ENCODE data around the gene SPIN1. TPM values are rescaled to one million over a fixed set of nuclear protein-coding genes. Genes with fewer than 3 reads are reported as not detected.

SPIN1 gene
- total RNA-seq, 2 donors from 2014 or later, result 21.8 to 42.8 TPM

DNA sequence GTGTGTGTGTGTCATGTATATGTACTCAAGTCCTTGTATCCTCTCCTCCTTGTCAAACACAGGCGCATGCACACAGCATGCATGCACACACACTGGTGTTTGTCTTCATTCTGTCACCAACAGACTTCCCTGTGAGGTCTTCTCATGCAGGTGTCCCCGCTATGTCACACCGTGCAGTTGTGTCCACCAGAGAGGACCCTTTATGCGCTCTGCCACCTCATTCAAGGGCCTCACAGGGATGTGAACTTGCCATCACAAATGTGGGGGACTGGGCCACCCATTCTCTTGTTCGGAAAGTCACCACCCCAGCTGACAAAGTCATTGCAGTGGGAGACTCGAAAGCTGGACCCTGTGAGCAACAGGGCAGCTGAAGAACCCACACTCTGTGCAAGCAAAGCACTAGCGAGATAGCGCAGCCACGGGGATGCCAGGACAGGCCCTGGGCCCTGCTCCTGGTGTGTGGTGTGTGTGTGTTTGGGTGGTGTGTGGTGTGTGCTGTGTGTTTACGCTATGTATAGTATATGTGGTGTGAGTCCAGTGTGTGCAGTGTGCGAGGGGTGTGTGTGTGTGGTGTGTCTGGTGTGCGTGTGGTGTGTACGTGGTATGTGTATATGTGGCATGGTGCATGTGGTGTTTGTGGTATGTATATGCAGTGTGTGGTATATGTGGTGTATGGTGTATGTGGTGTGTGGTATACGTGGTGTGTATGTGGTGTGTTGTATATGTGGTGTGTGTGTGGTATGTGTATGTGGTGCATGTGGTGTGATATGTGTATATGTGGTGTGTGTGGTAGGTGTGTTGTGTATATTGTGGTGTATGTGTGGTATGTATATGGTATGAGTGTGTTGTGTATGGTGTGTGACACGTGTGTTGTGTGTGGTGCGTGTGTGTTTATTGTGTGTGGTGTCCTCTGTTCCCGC is 115.9 kb downstream of the SPIN1 start:
- WGBS, 2 donors, result 90 to 91% methylated on average over 15 to 17 of the region's 17 CpGs
- DNase-seq (no peak), ATAC-seq (no peak)

DNA sequence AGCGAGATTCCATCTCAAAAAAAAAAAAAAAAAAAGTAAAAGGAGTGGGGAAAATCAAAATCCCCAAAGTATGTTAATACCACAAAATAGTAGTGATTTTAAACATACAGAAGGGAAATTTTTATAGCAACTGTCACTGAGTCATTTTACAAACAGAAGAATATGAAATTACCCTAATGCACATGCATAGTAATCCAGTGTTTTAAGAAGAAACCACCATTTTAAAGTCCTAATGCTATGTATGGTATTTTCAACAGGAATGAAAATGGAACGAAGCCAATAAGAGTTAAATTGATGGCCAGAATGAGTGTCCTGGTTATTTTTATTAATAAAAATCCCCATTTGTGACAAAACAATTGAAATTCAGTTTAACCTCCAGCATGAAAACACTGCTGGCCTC is 120.1 kb downstream of the SPIN1 start:
- intact Hi-C loops (cut with DNase I), result no loop called here
- Histone ChIP-seq H3K36me3 (replicated peaks in 1 of 2; ENCODE audit: insufficient read depth in 1 of 2, low read depth in 2 of 2) (no peaks in the 10 kb centered on the region), H3K27ac (no peak overlapping the region), H3K4me1 (no peaks in the 10 kb centered on the region), H3K27me3 (no peaks in the 10 kb centered on the region), H3K4me3 (no peak overlapping the region), H3K9me3 (no peaks in the 10 kb centered on the region)
- ATAC-seq, result no peak
- 83 to 89% methylated on average over 2 of the region's 2 CpGs for WGBS, 2 donors
- DNase-seq, result no peak
- no peak for TF ChIP-seq POLR2A (IDR thresholded peaks at IDR 0.05)
- TF ChIP-seq, protein P1, sequence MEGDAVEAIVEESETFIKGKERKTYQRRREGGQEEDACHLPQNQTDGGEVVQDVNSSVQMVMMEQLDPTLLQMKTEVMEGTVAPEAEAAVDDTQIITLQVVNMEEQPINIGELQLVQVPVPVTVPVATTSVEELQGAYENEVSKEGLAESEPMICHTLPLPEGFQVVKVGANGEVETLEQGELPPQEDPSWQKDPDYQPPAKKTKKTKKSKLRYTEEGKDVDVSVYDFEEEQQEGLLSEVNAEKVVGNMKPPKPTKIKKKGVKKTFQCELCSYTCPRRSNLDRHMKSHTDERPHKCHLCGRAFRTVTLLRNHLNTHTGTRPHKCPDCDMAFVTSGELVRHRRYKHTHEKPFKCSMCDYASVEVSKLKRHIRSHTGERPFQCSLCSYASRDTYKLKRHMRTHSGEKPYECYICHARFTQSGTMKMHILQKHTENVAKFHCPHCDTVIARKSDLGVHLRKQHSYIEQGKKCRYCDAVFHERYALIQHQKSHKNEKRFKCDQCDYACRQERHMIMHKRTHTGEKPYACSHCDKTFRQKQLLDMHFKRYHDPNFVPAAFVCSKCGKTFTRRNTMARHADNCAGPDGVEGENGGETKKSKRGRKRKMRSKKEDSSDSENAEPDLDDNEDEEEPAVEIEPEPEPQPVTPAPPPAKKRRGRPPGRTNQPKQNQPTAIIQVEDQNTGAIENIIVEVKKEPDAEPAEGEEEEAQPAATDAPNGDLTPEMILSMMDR (IDR thresholded peaks at IDR 0.05), result no peak

More for the DNA sequence above, 115.9 kb downstream of the SPIN1 start:
- no peaks in the 10 kb centered on the region for H3K4me1 ChIP-seq
- no peak for TF ChIP-seq POLR2A (IDR thresholded peaks at IDR 0.05)
- TF ChIP-seq, protein P1 (IDR thresholded peaks at IDR 0.05), result no peak
- H3K36me3 ChIP-seq (replicated peaks in 1 of 2; ENCODE audit: insufficient read depth in 1 of 2, low read depth in 2 of 2), result no peaks in the 10 kb centered on the region
- no peaks in the 10 kb centered on the region for H3K9me3 ChIP-seq
- no peak overlapping the region for H3K27ac ChIP-seq
- no peak overlapping the region for H3K4me3 ChIP-seq
- intact Hi-C loops (cut with DNase I), result no loop called here
- no peaks in the 10 kb centered on the region for H3K27me3 ChIP-seq

DNA sequence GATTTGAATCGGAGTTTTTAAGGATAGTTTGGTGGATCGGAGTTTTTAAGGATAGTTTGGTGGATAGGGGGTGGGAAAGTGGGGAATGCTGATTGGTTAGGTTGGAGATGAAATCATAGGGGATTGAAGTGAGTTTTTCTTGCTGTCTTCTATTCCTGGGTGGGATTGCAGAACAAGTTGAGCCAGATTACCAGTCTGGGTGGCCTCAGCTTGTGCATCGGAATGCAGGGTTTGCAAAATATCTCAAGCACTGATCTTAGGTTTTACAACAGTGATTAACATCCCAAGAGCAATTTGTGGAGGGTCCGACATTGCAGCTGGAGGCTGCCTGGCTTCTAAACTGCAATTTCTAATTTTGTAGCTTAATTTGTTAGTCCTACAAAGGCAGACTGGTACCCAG is 123.7 kb downstream of the SPIN1 start:
- no peak overlapping the region for H3K27ac ChIP-seq
- ATAC-seq, result no peak
- DNase-seq, result no peak
- H3K4me1 ChIP-seq, result no peaks in the 10 kb centered on the region
- TF ChIP-seq, protein P1 (IDR thresholded peaks at IDR 0.05), result no peak
- no peak for TF ChIP-seq POLR2A (IDR thresholded peaks at IDR 0.05)
- no peaks in the 10 kb centered on the region for H3K9me3 ChIP-seq
- no peaks in the 10 kb centered on the region for H3K36me3 ChIP-seq (replicated peaks in 1 of 2; ENCODE audit: insufficient read depth in 1 of 2, low read depth in 2 of 2)
- H3K27me3 ChIP-seq, result no peaks in the 10 kb centered on the region
- 60 to 77% methylated on average over 4 of the region's 4 CpGs for WGBS, 2 donors
- intact Hi-C loops (cut with DNase I), result no loop called here
- no peak overlapping the region for H3K4me3 ChIP-seq

DNA sequence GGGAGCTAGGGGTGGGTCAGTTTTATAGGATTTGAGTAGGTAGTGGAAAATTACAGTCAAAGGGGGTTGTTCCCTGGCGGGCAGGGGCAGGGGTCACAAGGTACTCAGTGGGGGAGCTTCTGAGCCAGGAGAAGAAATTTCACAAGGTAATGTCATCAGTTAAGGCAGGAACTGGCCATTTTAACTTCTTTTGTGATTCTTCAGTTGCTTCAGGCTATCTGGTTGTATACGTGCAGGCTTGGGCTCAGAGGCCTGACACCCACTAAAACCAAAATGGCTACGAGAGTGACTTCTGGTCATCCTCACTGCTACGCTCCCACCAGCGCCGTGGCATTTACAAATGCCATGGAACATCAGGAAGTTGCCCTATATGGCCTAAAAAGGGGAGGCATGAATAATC is 126.0 kb downstream of the SPIN1 start:
- intact Hi-C loops (cut with DNase I), result no loop called here
- WGBS, 2 donors, result 85 to 93% methylated on average over 6 of the region's 6 CpGs

More for the DNA sequence above, 126.0 kb downstream of the SPIN1 start:
- ATAC-seq, result no peak
- TF ChIP-seq, protein P1 (IDR thresholded peaks at IDR 0.05), result no peak
- no peak for TF ChIP-seq POLR2A (IDR thresholded peaks at IDR 0.05)
- H3K4me3 ChIP-seq, result no peak overlapping the region
- no peaks in the 10 kb centered on the region for H3K4me1 ChIP-seq
- DNase-seq, result no peak
- no peaks in the 10 kb centered on the region for H3K9me3 ChIP-seq
- H3K27ac ChIP-seq, result no peak overlapping the region
- H3K36me3 ChIP-seq (replicated peaks in 1 of 2; ENCODE audit: insufficient read depth in 1 of 2, low read depth in 2 of 2), result no peaks in the 10 kb centered on the region
- no peaks in the 10 kb centered on the region for H3K27me3 ChIP-seq
